HEK293 (cell line): ENCODE results near the gene MUC5B.
A peak's percentile ranks its signal among the peaks of the same experiment; 100 is the strongest.

Experiments
- CTCF ChIA-PET: fragments of 350-600 bp; formaldehyde crosslinking; extraction: SDS; loops from one replicate; lab custom pipeline; 2021; ENCODE audit warnings: antibody characterized with exemption; lab: Yijun Ruan, JAX
- POLR2A ChIA-PET: fragments of 300-600 bp; formaldehyde crosslinking; extraction: SDS; loops from one replicate; lab custom pipeline; 2020; ENCODE audit warnings: antibody characterized with exemption, inconsistent platforms; lab: Yijun Ruan, JAX
- H3K27ac ChIP-seq: fragments of 200-500 bp; sonication (Bioruptor generic); 2 replicates; pipeline ENCODE4 v1.5.1; 2014; ENCODE audit warnings: low read depth, low read length, control low read depth, inconsistent platforms; ENCODE audit errors: extremely low read depth
- H3K36me3 ChIP-seq, 2 experiments: fragments of 200-500 bp in 1 of 2; sonication (Bioruptor generic) in 1 of 2; 1 replicate in 1 of 2; 2 replicates in 1 of 2; pipeline ENCODE4 v1.5.1; 2014 to 2017; ENCODE audit warnings: inconsistent platforms in 2 of 2, low read length in 2 of 2; ENCODE audit not compliant: control insufficient read depth in 2 of 2, insufficient read depth in 1 of 2
- H3K4me1 ChIP-seq: fragments of 200-500 bp; sonication (Bioruptor generic); 2 replicates; pipeline ENCODE4 v1.5.1; 2014; ENCODE audit warnings: mild to moderate bottlenecking, low read length, inconsistent platforms; ENCODE audit not compliant: control insufficient read depth, insufficient read depth
- H3K4me3 ChIP-seq: 2 replicates; pipeline ENCODE4 v1.5.1; 2011; ENCODE audit warnings: low read depth, mild to moderate bottlenecking, control low read depth, low read length, moderate library complexity
- H3K9me3 ChIP-seq: fragments of 200-500 bp; sonication (Bioruptor generic); 2 replicates; pipeline ENCODE4 v1.5.1; 2014; ENCODE audit warnings: low read depth, low read length, inconsistent platforms; ENCODE audit not compliant: control insufficient read depth, insufficient read depth
- AEBP2 ChIP-seq: fragments of 450-650 bp; formaldehyde crosslinking; IDR thresholded peaks from 2 replicates; pipeline ENCODE4 v1.5.1; 2016; ENCODE audit warnings: missing biosample characterization, missing genetic modification characterization, borderline replicate concordance
- ELK4 ChIP-seq: IDR thresholded peaks from 2 replicates; pipeline ENCODE4 v1.6.1; 2011; ENCODE audit warnings: mild to moderate bottlenecking, low read depth, low read length, borderline replicate concordance
- GFI1B ChIP-seq: fragments of 450-650 bp; formaldehyde crosslinking; IDR thresholded peaks from 2 replicates; pipeline ENCODE4 v1.5.1; 2016; ENCODE audit warnings: missing biosample characterization, missing genetic modification characterization
- GLI2 ChIP-seq: fragments of 450-650 bp; formaldehyde crosslinking; IDR thresholded peaks from 2 replicates; pipeline ENCODE4; 2017; ENCODE audit warnings: missing biosample characterization, missing genetic modification characterization, low read depth, borderline replicate concordance
- MEIS1 ChIP-seq: sonication (generic); formaldehyde crosslinking; IDR thresholded peaks from 2 replicates; pipeline ENCODE4 v1.8.1; 2022; ENCODE audit warnings: missing genetic modification reagents, mild to moderate bottlenecking, borderline replicate concordance
- RBAK ChIP-seq: fragments of 450-650 bp; formaldehyde crosslinking; IDR thresholded peaks from 2 replicates; pipeline ENCODE4 v1.5.1; 2016; ENCODE audit warnings: missing biosample characterization, missing genetic modification characterization
- YY1 ChIP-seq: fragments of 450-650 bp; formaldehyde crosslinking; IDR thresholded peaks from 2 replicates; pipeline ENCODE4 v1.5.1; 2018; ENCODE audit warnings: missing biosample characterization, missing genetic modification characterization
- ZNF146 ChIP-seq: fragments of 450-650 bp; formaldehyde crosslinking; IDR thresholded peaks from 2 replicates; pipeline ENCODE4 v1.5.1; 2016; ENCODE audit warnings: missing biosample characterization, missing genetic modification characterization
- ZNF16 ChIP-seq: fragments of 450-650 bp; formaldehyde crosslinking; IDR thresholded peaks from 2 replicates; pipeline ENCODE4 v1.5.1; 2016; ENCODE audit warnings: low read depth, missing biosample characterization, missing genetic modification characterization
- ZNF18 ChIP-seq: fragments of 450-650 bp; formaldehyde crosslinking; IDR thresholded peaks from 2 replicates; pipeline ENCODE4 v1.5.1; 2016; ENCODE audit warnings: missing biosample characterization, missing genetic modification characterization
- ZNF184 ChIP-seq: fragments of 450-650 bp; IDR thresholded peaks from 2 replicates; pipeline ENCODE4 v1.5.1; 2018; ENCODE audit warnings: missing biosample characterization, mild to moderate bottlenecking, missing genetic modification characterization
- ZNF292 ChIP-seq: fragments of 450-650 bp; formaldehyde crosslinking; IDR thresholded peaks from 2 replicates; pipeline ENCODE4 v1.5.1; 2016; ENCODE audit warnings: low read depth, missing biosample characterization, missing genetic modification characterization, borderline replicate concordance
- ZNF398 ChIP-seq: fragments of 450-650 bp; formaldehyde crosslinking; IDR thresholded peaks from 2 replicates; pipeline ENCODE4 v1.5.1; 2017; ENCODE audit warnings: missing biosample characterization, missing genetic modification characterization
- ZNF433 ChIP-seq: fragments of 450-650 bp; formaldehyde crosslinking; IDR thresholded peaks from 2 replicates; pipeline ENCODE4 v1.5.1; 2016; ENCODE audit warnings: missing biosample characterization, missing genetic modification characterization, low read depth
- ZNF449 ChIP-seq: fragments of 450-650 bp; formaldehyde crosslinking; IDR thresholded peaks from 2 replicates; pipeline ENCODE4 v1.5.1; 2017; ENCODE audit warnings: missing biosample characterization, mild to moderate bottlenecking, missing genetic modification characterization, moderate library complexity
- ZNF48 ChIP-seq: fragments of 450-650 bp; formaldehyde crosslinking; IDR thresholded peaks from 2 replicates; pipeline ENCODE4 v1.5.1; 2016; ENCODE audit warnings: missing biosample characterization, missing genetic modification characterization
- ZNF623 ChIP-seq: fragments of 450-650 bp; formaldehyde crosslinking; IDR thresholded peaks from 2 replicates; pipeline ENCODE4 v1.5.1; 2016; ENCODE audit warnings: missing biosample characterization, missing genetic modification characterization
- ZNF76 ChIP-seq: fragments of 450-650 bp; formaldehyde crosslinking; IDR thresholded peaks from 2 replicates; pipeline ENCODE4; 2016; ENCODE audit warnings: low read depth, missing biosample characterization, missing genetic modification characterization, borderline replicate concordance
- ZNF785 ChIP-seq: fragments of 450-650 bp; formaldehyde crosslinking; IDR thresholded peaks from 2 replicates; pipeline ENCODE4 v1.5.1; 2016; ENCODE audit warnings: missing biosample characterization, missing genetic modification characterization

The MUC5B gene

GRCh38 chr11:1220941-1221721, 1.7 kb upstream of the MUC5B start:
- no peaks in the 10 kb centered on the region for H3K9me3 ChIP-seq
- ChIA-PET CTCF (interaction anchor here (0.5 to 0.7 kb wide), 3 partner anchors 9 to 37 kb away, joined by 3 read pairs; no protein-coding TSS in a partner anchor), POLR2A (no interaction called here)
- no peak overlapping the region for H3K4me3 ChIP-seq
- 0 out of 2 replicates have a peak, but pooled peaks have one; percentile 25 for TF ChIP-seq ZNF146 (tag by site-specific recombination)
- no peak for TF ChIP-seq ZNF184 (tag by site-specific recombination)
- H3K27ac ChIP-seq, result no peak overlapping the region
- no peaks in the 10 kb centered on the region for H3K36me3 ChIP-seq
- H3K4me1 ChIP-seq, result no peaks in the 10 kb centered on the region

- TF ChIP-seq ZNF76 (tag by site-specific recombination) (no peak), YY1 (no peak), ZNF433 (tag by site-specific recombination) (no peak), MEIS1 (CRISPR knock-in tag) (no peak), RBAK (tag by site-specific recombination) (no peak), ZNF18 (tag by site-specific recombination) (no peak)
- TF ChIP-seq, all 188 proteins: peak for 0
- H3K27ac ChIP-seq, result no peak overlapping the region
- no peaks in the 10 kb centered on the region for H3K36me3 ChIP-seq
- ChIA-PET CTCF (interaction anchor here (0.7 kb wide), 1 partner anchor 12 kb away, joined by 3 read pairs; no protein-coding TSS in a partner anchor), POLR2A (no interaction called here)
- H3K9me3 ChIP-seq, result no peaks in the 10 kb centered on the region
- no peaks in the 10 kb centered on the region for H3K4me1 ChIP-seq
- no peak overlapping the region for H3K4me3 ChIP-seq
These were observed 986 bp upstream of the MUC5B start for GRCh38 chr11:1221848-1222311.

GRCh38 chr11:1223346-1224110, 662 bp downstream of the MUC5B start:
- Histone ChIP-seq H3K36me3 (no peaks in the 10 kb centered on the region), H3K4me3 (no peak overlapping the region), H3K4me1 (no peaks in the 10 kb centered on the region), H3K9me3 (no peaks in the 10 kb centered on the region), H3K27ac (no peak overlapping the region)
- CTCF ChIA-PET, result no interaction called here
- POLR2A ChIA-PET, result no interaction called here
- TF ChIP-seq ZNF16 (no peak), AEBP2 (tag by site-specific recombination) (no peak), ZNF433 (tag by site-specific recombination) (no peak), ELK4 (no peak), ZNF623 (no peak), ZNF449 (no peak), GFI1B (no peak), ZNF398 (no peak), ZNF785 (no peak), ZNF48 (no peak), ZNF292 (tag by site-specific recombination) (no peak), GLI2 (tag by site-specific recombination) (no peak)
